Activated T-cell treated with anti-CD3 and anti-CD28 coated beads for 48 hours (primary cell): ENCODE results near the gene FBXL7.

Experiments used
- DNase-seq: peaks from one replicate; pipeline ENCODE4 v3.0.0-alpha.2; 2020; ENCODE audit warnings: low read depth

Gene FBXL7

DNA sequence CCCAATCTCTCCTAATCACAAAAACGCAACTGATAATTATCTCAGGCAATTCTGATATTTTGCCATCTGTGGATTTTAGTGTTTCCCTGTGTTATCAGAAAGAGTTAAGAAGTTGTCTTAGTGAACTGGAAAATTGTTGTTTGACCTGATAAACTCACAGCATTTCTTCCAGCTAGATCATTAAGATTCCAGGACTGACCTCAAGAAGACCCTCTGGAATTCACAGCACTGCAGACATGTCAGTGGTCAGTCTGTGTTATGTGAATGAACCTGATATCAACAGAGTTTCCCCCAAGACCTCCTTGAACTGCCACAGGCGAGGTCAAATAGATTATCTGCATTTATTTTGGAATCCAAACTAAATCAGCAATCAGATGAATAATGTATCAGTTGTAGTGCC is 174.7 kb downstream of the FBXL7 start:
- no peak for DNase-seq

DNA sequence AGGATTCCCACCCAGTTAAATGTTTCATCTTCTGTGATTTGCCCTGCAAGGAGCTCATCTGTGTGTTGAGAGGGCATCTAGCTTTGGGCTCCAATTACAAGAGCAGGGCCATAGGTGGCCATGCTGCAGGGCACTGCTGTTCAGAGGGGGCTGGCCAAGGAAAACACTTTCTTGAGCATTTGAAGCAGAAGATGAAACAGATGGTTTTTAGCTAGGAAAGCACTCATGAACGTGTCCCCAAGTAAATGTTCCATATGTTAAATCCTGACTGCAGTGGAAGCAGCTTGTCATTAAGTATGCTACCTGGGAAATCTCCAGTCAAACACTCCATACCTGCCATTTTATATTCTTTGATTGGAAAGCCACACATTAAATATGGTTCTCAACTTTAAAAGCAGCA is 176.6 kb downstream of the FBXL7 start:
- DNase-seq = no peak

DNA sequence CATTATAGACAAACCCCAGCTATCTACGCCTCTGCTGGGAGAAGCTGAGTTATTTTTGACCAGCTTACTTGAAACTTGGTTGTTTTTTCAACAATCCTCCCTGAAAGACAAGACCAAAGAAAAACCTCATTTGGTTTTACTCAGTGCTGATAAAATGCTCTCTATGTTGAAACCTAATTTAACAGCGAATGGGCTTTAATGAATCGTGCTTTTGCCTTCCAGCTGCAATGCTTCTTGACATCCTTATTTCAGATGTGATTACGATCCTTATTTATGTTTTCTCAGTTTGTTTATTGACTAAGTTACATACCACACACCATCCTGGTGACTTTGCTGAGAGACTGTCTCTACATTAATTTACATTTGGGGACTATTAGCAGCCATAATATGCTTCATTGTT is 179.2 kb downstream of the FBXL7 start:
- DNase-seq = no peak

DNA sequence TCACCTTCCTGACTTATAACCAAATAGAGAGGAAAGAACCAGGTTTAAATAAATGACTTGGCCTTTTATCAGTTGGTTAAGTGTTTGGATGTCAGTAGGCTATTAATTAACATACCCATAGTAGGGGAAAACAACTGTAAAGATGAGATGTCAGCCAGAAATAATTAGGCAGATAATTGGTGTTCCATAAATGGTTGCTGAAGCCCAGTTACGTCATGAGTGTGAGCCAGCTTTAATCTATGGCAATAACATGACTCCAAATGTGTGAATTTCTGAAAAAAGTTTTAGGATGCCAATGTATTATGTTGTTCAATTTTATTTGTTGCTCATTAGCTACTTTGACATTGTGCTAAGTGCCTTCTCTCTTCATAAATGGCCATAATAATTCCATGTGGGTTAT is 180.5 kb downstream of the FBXL7 start:
- DNase-seq = no peak

DNA sequence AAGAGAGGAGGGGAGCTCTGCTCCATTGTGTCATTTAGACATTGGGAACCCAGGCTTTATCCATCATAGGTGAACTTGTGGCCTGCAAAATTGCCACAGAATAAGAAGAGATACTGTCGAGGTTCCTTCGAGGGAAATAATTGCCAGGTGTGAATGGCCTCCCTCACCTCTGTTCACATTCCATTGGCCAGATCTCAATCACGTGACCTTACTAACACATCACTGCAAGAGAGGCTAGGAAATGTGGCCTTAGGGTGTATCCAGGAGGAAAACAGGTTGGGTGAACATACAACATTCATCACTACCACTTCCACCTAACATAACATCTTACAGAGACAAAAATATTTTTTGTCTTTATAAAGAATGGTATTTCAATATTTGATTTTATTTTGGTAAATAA is 182.1 kb downstream of the FBXL7 start:
- no peak for DNase-seq

DNA sequence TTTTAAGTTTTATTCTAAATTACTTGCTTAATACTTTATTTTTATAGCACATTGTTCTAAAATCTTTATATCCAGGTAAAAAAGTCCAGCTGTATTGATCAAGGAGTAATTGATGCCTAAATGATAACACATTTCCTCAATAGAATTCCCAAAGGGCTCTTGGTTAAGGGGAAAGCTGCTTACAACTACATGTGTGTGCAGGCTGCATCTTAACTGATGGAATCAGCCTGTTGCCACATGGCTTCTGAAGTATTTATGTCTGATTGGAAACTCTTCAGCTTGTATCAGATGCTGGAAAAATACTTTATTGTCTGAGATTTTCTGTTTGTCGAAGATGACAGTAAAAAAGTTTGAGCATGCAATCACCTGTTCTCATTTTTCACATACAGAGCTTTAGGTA is 182.6 kb downstream of the FBXL7 start:
- DNase-seq = no peak

DNA sequence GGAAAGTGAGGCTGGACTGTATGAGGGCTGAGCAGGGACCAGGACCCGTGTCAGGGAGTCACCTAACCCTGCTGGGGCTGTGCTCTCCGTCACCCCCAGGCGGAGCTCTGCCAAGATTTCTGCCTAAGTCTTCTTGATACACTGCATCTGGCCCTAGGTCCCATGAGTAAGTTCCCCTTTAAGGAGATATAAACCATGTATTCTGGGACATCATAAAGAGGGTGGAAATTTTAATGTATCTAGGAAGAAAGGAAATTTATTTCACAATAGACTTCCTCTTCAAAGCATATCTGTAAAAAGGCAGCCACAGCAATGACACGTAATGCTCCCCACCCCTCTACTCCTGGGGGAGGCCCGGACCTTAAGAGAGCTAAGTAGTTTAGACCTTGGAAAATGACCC is 183.4 kb downstream of the FBXL7 start:
- no peak for DNase-seq

DNA sequence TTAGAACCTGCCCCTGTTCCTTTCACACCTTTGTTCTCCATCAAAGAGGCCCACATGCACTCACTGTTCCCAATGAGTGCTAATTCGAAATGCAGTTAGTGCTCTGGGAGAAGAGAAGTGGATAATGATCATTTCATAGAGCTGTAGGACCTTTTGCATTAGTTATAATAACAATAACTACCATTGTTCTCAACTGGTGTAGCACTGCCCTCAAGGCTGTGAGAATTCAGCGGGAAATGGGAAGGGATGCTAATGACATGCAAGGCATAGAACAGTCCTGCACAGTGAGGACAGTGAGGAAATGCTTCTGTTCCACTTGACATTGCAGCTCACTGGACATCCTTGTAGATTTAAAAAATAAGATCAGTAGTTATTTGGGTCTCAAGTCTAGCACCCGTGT is 187.4 kb downstream of the FBXL7 start:
- DNase-seq = no peak

DNA sequence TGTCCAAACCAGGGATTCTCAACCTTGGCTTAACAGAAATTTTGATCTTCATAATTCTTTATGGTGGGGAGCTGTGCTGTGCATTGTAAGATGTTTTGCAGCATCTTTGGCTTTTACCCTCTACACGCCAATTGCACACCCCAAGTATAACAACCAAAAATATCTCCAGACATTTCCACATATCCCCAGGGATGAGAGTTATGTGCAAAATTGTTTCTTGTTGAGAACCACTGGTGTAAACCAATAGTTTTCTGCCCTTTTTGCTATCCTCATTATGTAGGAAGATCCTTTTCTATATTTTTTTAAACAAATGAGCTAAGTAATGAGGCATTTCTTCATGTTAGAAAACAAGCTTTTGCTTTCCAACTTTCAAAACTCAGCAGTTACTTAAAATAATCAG is 189.9 kb downstream of the FBXL7 start:
- DNase-seq = no peak

DNA sequence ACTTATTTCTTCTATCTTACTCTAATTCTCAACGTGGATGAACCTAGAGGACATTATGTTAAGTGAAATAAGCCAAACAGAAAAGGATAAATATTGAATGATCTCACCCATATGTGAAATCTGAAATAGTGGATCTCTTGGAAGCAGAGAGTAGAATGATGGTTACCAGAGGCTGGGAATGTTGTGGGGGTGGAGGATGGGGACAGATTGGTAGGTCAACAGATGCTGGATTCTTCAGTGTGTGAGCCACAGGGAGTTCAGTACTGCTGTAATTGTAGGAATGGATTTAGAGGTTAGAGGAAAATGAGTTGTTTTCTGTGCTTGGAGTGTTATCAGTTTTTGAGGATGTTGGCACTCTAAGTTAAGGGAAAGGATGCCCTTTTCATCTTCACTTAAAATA is 190.6 kb downstream of the FBXL7 start:
- no peak for DNase-seq

DNA sequence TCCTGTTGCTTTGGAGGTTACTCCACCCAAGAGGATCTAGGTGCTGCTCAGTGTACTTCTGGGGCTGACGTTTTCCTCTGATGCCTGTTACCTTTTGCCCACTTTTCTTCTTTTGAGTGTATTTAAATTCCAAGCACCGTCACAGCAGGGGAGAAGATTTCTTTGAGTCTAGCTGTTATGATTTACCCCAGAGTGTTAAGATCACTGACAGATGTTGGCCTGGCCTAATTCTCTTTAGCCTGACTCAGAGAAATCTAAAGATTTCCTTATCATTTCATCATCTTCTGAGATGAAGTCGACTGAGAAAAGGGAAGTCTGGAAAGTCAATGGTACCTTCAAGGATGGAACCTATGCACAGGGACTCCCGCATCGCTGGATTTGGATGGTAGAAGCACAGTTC is 191.5 kb downstream of the FBXL7 start:
- no peak for DNase-seq

DNA sequence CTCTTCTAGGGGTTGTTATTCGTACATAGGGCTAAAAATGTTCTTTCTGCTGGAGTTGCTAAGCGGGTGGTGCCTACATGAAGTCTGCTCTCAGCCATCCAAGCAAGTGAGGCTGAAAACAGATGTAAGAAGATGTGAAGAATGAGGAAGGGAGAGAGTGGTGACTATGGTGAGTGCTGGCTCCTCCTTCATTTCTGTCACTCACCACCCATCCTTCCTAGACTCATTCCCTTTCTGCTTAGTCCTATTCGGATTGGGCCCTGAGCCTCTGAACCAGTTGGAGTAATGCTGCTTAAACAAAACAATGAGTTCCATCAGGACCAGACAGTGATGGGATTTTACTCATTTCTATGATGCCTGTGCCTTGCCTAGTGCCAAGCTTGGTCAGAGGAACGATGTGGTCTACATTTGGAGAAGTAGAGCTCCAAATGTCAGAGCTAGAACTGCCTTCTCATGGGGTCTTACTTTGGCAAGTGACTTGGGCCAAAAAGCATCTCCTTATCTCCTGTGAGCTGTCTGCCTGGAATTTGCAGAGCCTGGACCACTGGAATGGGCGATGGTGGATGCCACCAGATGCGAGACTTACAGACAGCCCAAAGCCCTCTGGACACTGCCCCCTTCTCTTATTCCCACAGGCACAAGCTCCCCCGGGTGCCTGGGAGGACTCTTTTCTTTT is 192.9 kb downstream of the FBXL7 start:
- no peak for DNase-seq

DNA sequence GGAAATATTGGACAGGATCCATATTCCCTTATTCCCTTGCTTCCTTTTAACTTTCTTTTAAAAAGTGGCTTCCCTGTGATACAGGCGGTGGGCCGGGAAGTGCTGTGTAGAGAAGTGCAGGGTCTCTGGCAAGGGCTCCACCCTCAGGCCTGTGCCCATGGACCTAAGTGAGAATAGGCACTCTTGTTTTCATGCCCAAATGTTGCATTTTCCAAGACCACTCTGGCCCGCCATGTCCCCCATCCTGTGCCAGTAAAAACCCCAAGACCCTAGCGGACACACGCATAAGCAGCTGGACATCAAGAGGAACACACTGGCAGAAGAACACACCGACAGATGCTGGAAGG is 193.4 kb downstream of the FBXL7 start:
- DNase-seq = no peak

DNA sequence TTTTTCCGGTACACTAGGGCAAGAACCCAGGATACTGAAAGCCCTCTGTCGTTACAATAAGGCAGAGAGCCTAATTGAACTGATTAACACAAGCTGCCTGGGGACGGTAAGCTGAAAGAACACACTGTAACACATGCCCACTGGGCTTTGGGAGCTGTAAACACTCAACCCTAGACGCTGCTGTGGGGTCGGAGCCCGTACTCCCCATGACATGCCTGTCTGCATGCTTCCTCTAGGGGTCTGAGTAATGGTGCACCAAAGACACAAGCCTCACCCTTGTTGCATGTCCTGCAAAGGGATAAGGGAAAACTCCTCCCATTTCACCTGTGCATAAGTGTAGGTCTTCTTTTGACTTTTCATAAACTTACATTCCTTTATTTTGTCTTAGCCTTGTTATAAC is 194.0 kb downstream of the FBXL7 start:
- no peak for DNase-seq

DNA sequence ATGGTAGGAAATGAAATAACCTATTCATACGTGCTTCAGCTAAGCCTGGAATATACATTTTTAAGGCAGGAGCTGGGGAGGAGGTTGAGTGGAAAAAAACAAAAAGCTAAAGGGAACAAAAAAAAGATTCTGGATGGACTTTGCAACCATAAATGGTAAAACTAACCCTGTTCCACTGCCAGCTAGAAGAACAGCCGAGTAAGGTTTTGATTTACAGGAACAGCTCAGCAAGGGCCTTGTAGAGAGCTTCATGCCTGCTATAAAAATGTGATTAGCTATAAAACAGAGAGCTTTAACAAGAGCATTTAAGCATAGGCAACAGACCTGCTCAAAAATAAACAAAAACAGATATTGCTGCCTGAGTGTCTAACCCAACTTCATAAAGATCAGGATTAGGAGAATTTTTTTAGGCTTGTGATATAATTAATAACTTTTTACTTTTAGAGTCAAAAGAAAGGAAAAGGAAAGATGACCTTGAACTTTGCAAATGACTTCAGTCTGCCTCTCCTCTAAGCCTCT is 194.8 kb downstream of the FBXL7 start:
- DNase-seq = no peak

DNA sequence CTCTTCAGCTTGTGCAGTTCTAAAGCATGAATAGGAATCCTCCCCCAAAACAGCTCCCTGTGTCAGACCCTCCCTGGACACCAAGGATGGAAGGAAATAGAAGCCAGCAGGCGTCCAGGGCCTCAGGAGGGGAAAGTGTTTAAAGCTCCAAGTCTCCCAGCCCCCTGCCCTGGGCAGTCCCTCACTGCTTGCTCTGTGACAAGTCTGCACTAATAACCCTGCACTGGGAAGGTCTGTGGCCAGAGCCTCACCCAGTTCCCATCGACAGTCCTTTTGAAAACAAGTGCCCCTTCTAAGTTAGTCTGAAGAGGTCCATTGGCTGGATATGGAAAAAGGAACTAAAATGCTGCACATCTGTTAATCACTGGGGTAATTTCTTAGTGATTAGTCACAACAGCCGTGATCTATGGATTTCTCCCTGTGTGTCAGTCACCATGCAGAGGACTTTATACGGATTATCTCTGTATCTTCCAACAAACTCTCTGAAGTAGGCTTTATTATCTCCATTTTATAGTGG is 195.3 kb downstream of the FBXL7 start:
- DNase-seq = no peak

DNA sequence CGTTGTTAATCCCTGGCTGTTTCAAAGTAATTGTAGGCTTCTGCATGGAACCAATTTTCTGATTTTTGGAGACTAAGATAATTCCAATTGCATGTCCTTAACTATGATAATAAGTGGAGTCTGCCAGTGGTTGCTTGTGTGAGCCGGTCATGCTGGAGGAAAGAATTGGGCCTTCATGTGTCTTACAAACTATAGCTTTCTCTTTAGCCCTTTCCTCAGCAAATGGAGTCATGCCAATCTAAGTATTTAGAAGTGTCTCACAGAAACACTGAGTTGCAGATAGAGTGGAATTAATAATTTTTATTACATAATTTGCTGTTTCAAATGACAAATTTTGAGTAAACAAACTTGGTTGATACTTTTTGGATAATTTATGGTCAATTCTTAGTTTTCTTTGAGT is 200.4 kb downstream of the FBXL7 start:
- DNase-seq = no peak

DNA sequence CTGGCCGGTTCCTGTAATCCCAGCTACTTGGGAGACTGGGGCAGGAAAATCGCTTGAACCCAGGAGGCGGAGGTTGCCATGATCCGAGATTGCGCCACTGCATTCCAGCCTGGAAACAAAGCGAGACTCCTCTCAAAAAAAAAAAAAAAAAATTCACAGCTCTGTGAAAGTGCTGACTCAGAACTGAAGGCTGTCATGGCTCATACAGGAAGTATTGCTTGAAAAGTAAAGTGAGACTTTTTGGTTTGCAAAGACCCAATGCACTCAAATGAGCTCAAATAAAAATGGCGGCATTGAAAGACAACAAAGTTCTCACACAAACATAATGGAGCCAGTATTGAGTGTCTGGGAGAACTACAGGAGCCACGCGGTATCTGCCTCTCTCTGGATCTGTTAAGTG is 202.1 kb downstream of the FBXL7 start:
- no peak for DNase-seq

DNA sequence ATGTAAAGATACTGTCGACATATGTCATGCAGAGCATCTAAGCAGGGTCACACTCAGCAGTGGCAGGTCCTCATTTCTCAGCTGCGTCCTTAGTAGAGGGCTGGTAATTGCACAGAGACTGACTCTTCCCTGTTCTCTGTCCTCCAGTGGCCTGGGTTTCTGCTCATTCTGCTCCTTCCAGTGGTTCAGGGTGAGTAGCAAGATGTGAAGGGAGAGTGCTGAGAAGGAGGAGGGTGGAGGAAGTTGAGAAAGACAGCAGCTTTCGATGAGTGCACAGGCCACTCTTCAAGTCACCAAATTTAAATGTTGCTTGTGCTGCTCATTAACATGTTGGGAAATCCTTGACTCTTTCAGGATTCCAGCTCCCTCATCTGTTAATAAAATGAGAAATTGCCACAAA is 203.9 kb downstream of the FBXL7 start:
- no peak for DNase-seq

DNA sequence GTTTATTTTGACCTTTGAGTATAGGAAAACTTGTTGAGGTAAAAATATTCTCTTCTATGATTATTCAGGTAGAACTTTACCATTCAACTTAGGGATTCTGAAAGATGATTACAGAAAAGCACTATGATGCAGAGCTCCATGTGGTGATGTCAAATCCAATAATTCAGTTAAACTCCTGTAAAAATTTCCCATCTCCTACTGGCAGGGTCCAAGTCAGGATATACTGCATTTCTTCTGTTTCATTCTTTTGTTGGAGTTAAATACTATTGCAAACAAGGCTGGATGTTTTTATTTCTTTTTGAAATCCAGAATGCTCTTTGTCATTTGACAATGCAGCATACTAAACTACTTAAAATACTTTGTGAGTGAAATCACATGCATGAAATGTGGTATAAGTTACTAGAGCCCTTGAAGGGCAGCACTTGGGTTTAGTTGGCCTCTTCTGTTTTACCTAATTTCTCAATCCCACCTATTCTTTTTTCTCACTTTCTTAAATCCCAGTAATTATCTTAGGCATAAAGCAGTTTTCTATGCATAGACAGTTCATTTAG is 204.5 kb downstream of the FBXL7 start:
- no peak for DNase-seq

DNA sequence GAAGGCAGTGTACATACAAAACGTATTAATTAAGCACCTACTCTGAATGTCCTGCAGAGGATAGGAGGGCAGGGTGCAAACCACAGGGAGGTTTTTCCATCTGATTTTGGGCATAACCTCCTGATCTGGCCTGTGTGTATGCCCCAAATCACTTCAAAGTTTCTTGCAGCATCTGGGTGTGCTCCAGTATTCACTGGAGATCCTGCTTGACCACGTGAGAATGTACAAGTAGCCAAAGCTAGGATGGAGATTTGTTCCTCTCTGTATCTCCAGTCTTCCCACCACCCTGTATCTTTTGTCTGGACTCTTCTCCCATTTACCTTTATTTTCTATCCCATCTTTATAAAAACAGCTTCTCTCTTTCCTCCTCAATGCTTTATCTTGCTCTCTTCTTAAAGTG is 207.7 kb downstream of the FBXL7 start:
- DNase-seq = no peak

DNA sequence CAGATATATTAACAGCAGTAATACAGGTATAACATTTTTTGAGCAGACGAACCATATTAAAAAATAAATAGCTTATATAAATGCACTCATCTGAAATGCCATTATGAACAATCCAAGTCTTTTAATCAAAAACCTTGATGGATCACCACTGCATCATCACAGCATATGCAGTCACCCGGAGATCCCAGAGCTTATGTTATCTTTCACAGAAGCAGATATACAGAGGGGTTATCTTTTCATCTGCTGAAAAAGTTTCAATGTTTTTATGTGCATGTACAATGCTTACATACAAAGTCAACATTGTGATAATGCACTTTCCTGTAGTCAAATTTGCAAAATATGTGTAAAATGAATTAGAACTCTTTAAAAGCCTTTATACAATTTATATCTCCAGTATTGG is 211.9 kb downstream of the FBXL7 start:
- DNase-seq = no peak

DNA sequence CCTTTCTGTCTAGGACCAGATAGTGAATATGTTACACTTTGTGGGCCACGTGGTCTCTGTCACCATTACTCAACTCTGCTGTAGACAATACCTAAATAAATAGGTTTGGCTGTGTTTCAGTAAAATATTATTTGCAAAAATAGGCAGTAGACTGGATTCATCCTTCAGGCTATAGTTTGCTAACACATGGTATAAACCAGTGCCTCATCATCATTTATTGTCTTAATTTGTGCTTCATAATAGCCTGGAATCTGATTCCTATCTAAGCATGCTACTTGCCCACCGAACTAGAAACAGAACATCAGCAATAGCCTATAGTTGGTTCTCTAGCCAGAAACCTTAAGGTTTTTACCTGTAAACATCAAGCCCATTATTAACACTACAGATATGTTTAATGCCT is 215.6 kb downstream of the FBXL7 start:
- no peak for DNase-seq

DNA sequence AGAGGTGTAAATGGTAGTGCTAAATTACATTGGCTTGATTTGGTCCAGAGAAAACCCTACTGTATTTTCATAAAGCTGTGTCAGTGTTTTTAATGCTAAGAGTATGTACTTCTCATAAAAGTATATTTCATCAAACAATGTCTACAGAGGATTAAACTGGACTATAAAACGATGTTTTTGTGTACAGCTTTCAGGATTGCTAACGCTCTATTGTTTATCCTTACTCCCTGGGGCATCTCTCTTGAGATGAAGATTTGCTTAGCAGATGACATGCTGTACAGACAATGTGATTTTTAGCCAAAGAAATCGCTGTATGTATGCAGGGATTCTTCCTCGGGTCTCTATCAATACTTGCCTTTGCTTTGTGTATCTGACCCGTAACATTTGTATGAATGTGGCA is 216.0 kb downstream of the FBXL7 start:
- DNase-seq = no peak
